ENCODE data around the gene ADRA2A. TPM values are rescaled to one million over a fixed set of nuclear protein-coding genes. Genes with fewer than 3 reads are reported as not detected.

ADRA2A gene
- total and polyA plus RNA-seq, 2 experiments from 2014 or later, result 18.9 to 74.8 TPM

- Histone ChIP-seq H3K27ac (no peak overlapping the region), H3K36me3 (ENCODE audit: low read depth) (no peaks in the 10 kb centered on the region), H3K9ac (no peak overlapping the region), H3K27me3 (replicated peaks; ENCODE audit: insufficient read depth) (no peaks in the 10 kb centered on the region), H3K9me3 (ENCODE audit: low read depth) (no peaks in the 10 kb centered on the region), H3F3A (ENCODE audit: insufficient read depth) (no peaks in the 10 kb centered on the region), H2AFZ (no peak overlapping the region), H3K4me2 (ENCODE audit: unreplicated experiment) (no peak overlapping the region), H3K9me2 (ENCODE audit: insufficient read depth) (no peaks in the 10 kb centered on the region), H4K20me1 (ENCODE audit: insufficient read depth) (no peaks in the 10 kb centered on the region; the same call in 1 of the 2 replicates), H3K4me1 (ENCODE audit: insufficient read depth) (peaks cover 6% of the 10 kb centered on the region), H3K4me3 (no peak overlapping the region), H3K79me2 (ENCODE audit: insufficient read depth) (no peaks in the 10 kb centered on the region)
- TF ChIP-seq EZH2 (IDR thresholded peaks at IDR 0.05; ENCODE audit: insufficient read depth, poor library complexity, severe bottlenecking) (no peak), EZH2phosphoT487 (IDR thresholded peaks at IDR 0.05; ENCODE audit: insufficient read depth, low read depth) (no peak)
- WGBS, 2 experiments (ENCODE audit: low coverage in 1 of 2, low lambda C conversion rate in 2 of 2, missing lambda C conversion rate in 2 of 2), result 85 to 88% methylated on average over 14 of the region's 14 CpGs
- peak; percentile 41 for DNase-seq
- in situ Hi-C loops (cut with MboI), result no loop called here
Measured at GRCh38 chr10:111084366-111085255, 7.8 kb downstream of the ADRA2A start.

DNA sequence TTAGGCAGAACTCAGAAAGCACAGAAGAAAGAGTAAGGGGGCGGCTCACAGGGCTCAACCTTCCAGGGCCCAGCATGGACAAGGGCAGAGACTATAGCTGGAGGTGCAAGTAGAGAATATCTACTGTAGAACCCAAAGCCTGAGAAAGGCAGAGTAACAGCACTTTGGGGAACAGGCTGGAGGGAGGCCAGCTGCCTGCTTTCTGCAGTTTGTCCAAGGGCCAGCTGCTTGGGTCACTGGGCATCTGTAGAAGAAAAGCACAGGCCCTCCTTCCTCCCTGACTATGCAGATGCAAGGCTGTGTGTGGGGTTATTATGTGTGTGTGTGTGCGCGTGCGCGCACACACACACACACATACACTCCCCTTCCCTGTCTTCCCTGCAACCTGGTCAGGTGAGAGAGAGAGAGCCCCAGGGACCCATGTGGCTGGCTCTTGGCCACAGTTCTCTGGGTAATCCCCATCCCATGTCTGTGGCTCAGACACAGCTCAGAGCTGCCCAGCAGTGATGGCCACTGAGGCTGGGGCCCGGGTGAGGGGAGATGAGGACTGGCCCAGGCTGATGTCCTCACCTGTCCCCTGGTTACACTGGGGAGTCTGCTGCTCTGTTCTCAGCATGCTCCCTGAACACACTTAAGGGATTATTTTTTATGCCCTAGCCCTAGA lies 9.0 kb downstream of the ADRA2A start:
- no peaks in the 10 kb centered on the region for H3K36me3 ChIP-seq (ENCODE audit: low read depth)
- H3K9ac ChIP-seq, result no peak overlapping the region
- H3K4me1 ChIP-seq (ENCODE audit: insufficient read depth), result no peaks in the 10 kb centered on the region
- no peaks in the 10 kb centered on the region for H3K27me3 ChIP-seq (replicated peaks; ENCODE audit: insufficient read depth)
- no peak overlapping the region for H2AFZ ChIP-seq
- no peaks in the 10 kb centered on the region for H3K9me3 ChIP-seq (ENCODE audit: low read depth)
- in situ Hi-C loops (cut with MboI), result no loop called here
- no peaks in the 10 kb centered on the region for H3F3A ChIP-seq (ENCODE audit: insufficient read depth)
- WGBS, 2 experiments (ENCODE audit: low coverage in 1 of 2, low lambda C conversion rate in 2 of 2, missing lambda C conversion rate in 2 of 2), result 82 to 84% methylated on average over 5 to 6 of the region's 6 CpGs
- no peak for TF ChIP-seq EZH2phosphoT487 (IDR thresholded peaks at IDR 0.05; ENCODE audit: insufficient read depth, low read depth)
- no peak for TF ChIP-seq EZH2 (IDR thresholded peaks at IDR 0.05; ENCODE audit: insufficient read depth, poor library complexity, severe bottlenecking)
- no peak overlapping the region for H3K4me2 ChIP-seq (ENCODE audit: unreplicated experiment)
- no peak overlapping the region for H3K27ac ChIP-seq
- no peaks in the 10 kb centered on the region for H3K9me2 ChIP-seq (ENCODE audit: insufficient read depth)
- no peaks in the 10 kb centered on the region for H3K79me2 ChIP-seq (ENCODE audit: insufficient read depth)
- no peaks in the 10 kb centered on the region for H4K20me1 ChIP-seq (ENCODE audit: insufficient read depth)
- H3K4me3 ChIP-seq, result no peak overlapping the region
- no peak for DNase-seq

DNA sequence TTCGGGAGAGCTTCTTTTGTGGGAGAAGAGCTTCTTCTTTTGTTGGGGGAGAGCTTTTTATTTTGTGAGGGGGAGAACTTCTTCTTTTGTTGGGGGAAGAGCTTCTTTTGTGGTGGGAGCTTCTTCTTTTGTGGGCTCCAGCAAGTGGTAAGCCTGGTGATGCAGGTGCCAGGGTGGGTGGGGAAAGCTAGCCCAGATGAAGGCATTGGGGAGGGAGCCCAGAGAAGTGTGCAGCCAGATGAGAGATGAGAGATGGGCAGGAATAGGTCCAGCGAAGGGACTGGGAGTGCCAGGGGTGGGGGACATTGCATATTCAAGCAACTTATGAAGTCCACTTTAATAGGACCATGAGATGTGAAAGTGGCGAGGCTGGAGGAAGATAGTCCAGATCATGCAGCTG lies 9.7 kb downstream of the ADRA2A start:
- H3K27me3 ChIP-seq (replicated peaks; ENCODE audit: insufficient read depth), result no peaks in the 10 kb centered on the region
- no peak overlapping the region for H2AFZ ChIP-seq
- H3K9me2 ChIP-seq (ENCODE audit: insufficient read depth), result no peaks in the 10 kb centered on the region
- no peaks in the 10 kb centered on the region for H3K9me3 ChIP-seq (ENCODE audit: low read depth)
- no peaks in the 10 kb centered on the region for H3K4me1 ChIP-seq (ENCODE audit: insufficient read depth)
- H4K20me1 ChIP-seq (ENCODE audit: insufficient read depth), result no peaks in the 10 kb centered on the region
- DNase-seq, result no peak
- H3K27ac ChIP-seq, result no peak overlapping the region
- TF ChIP-seq EZH2 (IDR thresholded peaks at IDR 0.05; ENCODE audit: insufficient read depth, poor library complexity, severe bottlenecking), result no peak
- no peak for TF ChIP-seq EZH2phosphoT487 (IDR thresholded peaks at IDR 0.05; ENCODE audit: insufficient read depth, low read depth)
- in situ Hi-C loops (cut with MboI), result no loop called here
- H3K4me2 ChIP-seq (ENCODE audit: unreplicated experiment), result no peak overlapping the region
- no peak overlapping the region for H3K9ac ChIP-seq
- H3K4me3 ChIP-seq, result no peak overlapping the region
- WGBS, 2 experiments (ENCODE audit: low coverage in 1 of 2, low lambda C conversion rate in 2 of 2, missing lambda C conversion rate in 2 of 2), result 35 to 45% methylated on average over 3 of the region's 3 CpGs
- no peaks in the 10 kb centered on the region for H3K36me3 ChIP-seq (ENCODE audit: low read depth)
- no peaks in the 10 kb centered on the region for H3F3A ChIP-seq (ENCODE audit: insufficient read depth)
- no peaks in the 10 kb centered on the region for H3K79me2 ChIP-seq (ENCODE audit: insufficient read depth)

DNA sequence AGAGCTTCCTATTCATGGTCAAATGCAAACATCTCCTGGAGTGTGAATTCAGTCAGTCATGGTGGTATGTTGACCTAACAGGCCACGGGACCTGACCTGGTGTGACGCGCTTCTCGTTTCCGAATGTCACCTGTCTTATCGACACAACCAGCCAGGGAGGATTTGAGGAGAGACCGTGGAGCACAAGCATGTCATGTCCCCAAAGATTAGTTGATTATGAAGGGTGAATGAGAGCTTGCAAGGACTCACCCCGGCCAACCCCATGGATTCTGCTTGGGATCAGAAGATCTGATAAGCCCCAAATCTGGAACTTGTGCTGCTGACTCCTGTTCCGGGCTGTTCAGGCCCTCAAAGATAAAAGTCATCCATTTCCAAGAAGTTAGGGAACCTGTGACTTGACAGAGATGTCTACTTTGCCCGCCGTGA lies 10.5 kb downstream of the ADRA2A start:
- no peaks in the 10 kb centered on the region for H3F3A ChIP-seq (ENCODE audit: insufficient read depth)
- H3K27me3 ChIP-seq (replicated peaks; ENCODE audit: insufficient read depth), result no peaks in the 10 kb centered on the region
- no peak overlapping the region for H3K4me2 ChIP-seq (ENCODE audit: unreplicated experiment)
- no peaks in the 10 kb centered on the region for H4K20me1 ChIP-seq (ENCODE audit: insufficient read depth)
- H3K9me3 ChIP-seq (ENCODE audit: low read depth), result no peaks in the 10 kb centered on the region
- H3K9me2 ChIP-seq (ENCODE audit: insufficient read depth), result no peaks in the 10 kb centered on the region
- no peak overlapping the region for H3K27ac ChIP-seq
- H3K79me2 ChIP-seq (ENCODE audit: insufficient read depth), result no peaks in the 10 kb centered on the region
- 79% methylated on average over 11 of the region's 11 CpGs for WGBS, 2 experiments (ENCODE audit: low coverage in 1 of 2, low lambda C conversion rate in 2 of 2, missing lambda C conversion rate in 2 of 2)
- H3K36me3 ChIP-seq (ENCODE audit: low read depth), result no peaks in the 10 kb centered on the region
- no peak overlapping the region for H3K4me3 ChIP-seq
- TF ChIP-seq EZH2phosphoT487 (IDR thresholded peaks at IDR 0.05; ENCODE audit: insufficient read depth, low read depth), result no peak
- TF ChIP-seq EZH2 (IDR thresholded peaks at IDR 0.05; ENCODE audit: insufficient read depth, poor library complexity, severe bottlenecking), result no peak
- DNase-seq, result no peak
- in situ Hi-C loops (cut with MboI), result no loop called here
- no peak overlapping the region for H2AFZ ChIP-seq
- H3K9ac ChIP-seq, result no peak overlapping the region
- H3K4me1 ChIP-seq (ENCODE audit: insufficient read depth), result no peaks in the 10 kb centered on the region
